DND-41 (cell line): ENCODE measurements around the gene TEP1.

ENCODE experiments used
- ATAC-seq: fragments of 200-7000 bp; cut with Tn5 transposase; 3 replicates; pipeline ENCODE4 v1.9.1; 2021; ENCODE audit warnings: low read depth; ENCODE audit not compliant: insufficient read depth
- DNase-seq: peaks from one replicate; pipeline ENCODE4 v3.0.0-alpha.2; 2020
- H2AFZ ChIP-seq: 2 replicates; pipeline ENCODE4 v1.6.0; 2012; ENCODE audit warnings: low read depth, low read length
- H3K27ac ChIP-seq: 2 replicates; pipeline ENCODE4 v1.5.1; 2012; ENCODE audit warnings: low read length, inconsistent platforms
- H3K27me3 ChIP-seq: fragments of 200-600 bp; sonication (generic); 2 replicates; pipeline ENCODE4 v1.6.0; 2012; ENCODE audit warnings: low read length, mild to moderate bottlenecking, inconsistent platforms; ENCODE audit not compliant: insufficient read depth, poor library complexity
- H3K36me3 ChIP-seq: 2 replicates; pipeline ENCODE4 v1.5.1; 2012; ENCODE audit warnings: low read length, inconsistent platforms; ENCODE audit not compliant: insufficient read depth
- H3K4me1 ChIP-seq: 2 replicates; pipeline ENCODE4 v1.5.1; 2012; ENCODE audit warnings: mild to moderate bottlenecking, low read length; ENCODE audit not compliant: insufficient read depth
- H3K4me2 ChIP-seq: 2 replicates; pipeline ENCODE4 v1.6.0; 2012; ENCODE audit warnings: mild to moderate bottlenecking, moderate library complexity, low read length, inconsistent platforms; ENCODE audit not compliant: insufficient read depth
- H3K4me3 ChIP-seq, 2 experiments: fragments of 200-600 bp in 1 of 2; shearing (Covaris generic) in 1 of 2; 2 replicates each; pipeline ENCODE4 v1.5.1; 2012 to 2016; ENCODE audit warnings: inconsistent platforms in 2 of 2, low read length in 2 of 2, mild to moderate bottlenecking in 2 of 2, low read depth in 1 of 2, moderate library complexity in 1 of 2
- H3K79me2 ChIP-seq: 2 replicates; pipeline ENCODE4 v1.6.0; 2012; ENCODE audit warnings: low read length, inconsistent platforms; ENCODE audit not compliant: insufficient read depth
- H3K9ac ChIP-seq: 2 replicates; pipeline ENCODE4 v1.6.0; 2012; ENCODE audit warnings: low read depth, mild to moderate bottlenecking, inconsistent platforms, low read length, moderate library complexity
- H3K9me3 ChIP-seq: 2 replicates; pipeline ENCODE4 v1.5.1; 2012; ENCODE audit warnings: low read length, moderate library complexity, mild to moderate bottlenecking, inconsistent platforms; ENCODE audit not compliant: insufficient read depth, severe bottlenecking
- H4K20me1 ChIP-seq: 2 replicates; pipeline ENCODE4 v1.6.0; 2012; ENCODE audit warnings: low read length; ENCODE audit not compliant: insufficient read depth
- EZH2 ChIP-seq: IDR thresholded peaks from 3 replicates; pipeline ENCODE4 v1.6.1; 2012; ENCODE audit warnings: borderline replicate concordance, low read depth, mild to moderate bottlenecking, moderate library complexity, low read length, inconsistent platforms; ENCODE audit not compliant: severe bottlenecking
- TF ChIP-seq, protein P1 (sequence below): IDR thresholded peaks from 2 replicates; pipeline ENCODE4 v1.5.1; 2012; ENCODE audit warnings: borderline replicate concordance, low read length, moderate library complexity, mild to moderate bottlenecking; ENCODE audit not compliant: poor library complexity, severe bottlenecking; ENCODE audit errors: extremely low read depth

TEP1 gene

DNA sequence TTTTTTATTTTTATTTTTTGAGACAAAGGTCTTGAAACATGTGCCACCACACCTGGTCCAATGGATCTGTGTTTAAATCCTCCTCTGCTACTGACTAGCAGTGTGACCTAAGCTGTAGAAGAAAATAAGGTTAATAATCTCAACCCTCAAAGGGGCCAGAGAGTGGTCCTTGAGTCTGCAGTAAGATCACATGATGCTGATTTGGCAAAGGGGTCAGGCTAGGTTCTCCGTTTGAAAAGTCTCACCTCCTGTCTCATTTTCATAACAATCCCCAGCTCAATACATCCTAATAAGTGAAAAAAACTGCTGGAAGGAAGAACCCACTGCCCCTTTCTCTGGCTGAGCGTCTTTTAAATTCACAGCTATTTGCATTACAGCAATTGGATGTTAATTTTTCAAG, 8.0 kb upstream of the TEP1 start:
- no peak overlapping the region for H3K4me3 ChIP-seq
- no peaks in the 10 kb centered on the region for H3K36me3 ChIP-seq
- H3K4me1 ChIP-seq = peaks cover 1% of the 10 kb centered on the region
- no peaks in the 10 kb centered on the region for H3K27me3 ChIP-seq
- no peak for ATAC-seq
- no peak overlapping the region for H3K4me2 ChIP-seq
- no peak for DNase-seq
- H3K27ac ChIP-seq = no peak overlapping the region
- H3K9me3 ChIP-seq = no peaks in the 10 kb centered on the region
- no peak overlapping the region for H3K9ac ChIP-seq
- TF ChIP-seq, protein P1, sequence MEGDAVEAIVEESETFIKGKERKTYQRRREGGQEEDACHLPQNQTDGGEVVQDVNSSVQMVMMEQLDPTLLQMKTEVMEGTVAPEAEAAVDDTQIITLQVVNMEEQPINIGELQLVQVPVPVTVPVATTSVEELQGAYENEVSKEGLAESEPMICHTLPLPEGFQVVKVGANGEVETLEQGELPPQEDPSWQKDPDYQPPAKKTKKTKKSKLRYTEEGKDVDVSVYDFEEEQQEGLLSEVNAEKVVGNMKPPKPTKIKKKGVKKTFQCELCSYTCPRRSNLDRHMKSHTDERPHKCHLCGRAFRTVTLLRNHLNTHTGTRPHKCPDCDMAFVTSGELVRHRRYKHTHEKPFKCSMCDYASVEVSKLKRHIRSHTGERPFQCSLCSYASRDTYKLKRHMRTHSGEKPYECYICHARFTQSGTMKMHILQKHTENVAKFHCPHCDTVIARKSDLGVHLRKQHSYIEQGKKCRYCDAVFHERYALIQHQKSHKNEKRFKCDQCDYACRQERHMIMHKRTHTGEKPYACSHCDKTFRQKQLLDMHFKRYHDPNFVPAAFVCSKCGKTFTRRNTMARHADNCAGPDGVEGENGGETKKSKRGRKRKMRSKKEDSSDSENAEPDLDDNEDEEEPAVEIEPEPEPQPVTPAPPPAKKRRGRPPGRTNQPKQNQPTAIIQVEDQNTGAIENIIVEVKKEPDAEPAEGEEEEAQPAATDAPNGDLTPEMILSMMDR = no peak
- TF ChIP-seq EZH2 = no peak
- H2AFZ ChIP-seq = no peak overlapping the region
- H4K20me1 ChIP-seq = no peaks in the 10 kb centered on the region
- no peaks in the 10 kb centered on the region for H3K79me2 ChIP-seq

DNA sequence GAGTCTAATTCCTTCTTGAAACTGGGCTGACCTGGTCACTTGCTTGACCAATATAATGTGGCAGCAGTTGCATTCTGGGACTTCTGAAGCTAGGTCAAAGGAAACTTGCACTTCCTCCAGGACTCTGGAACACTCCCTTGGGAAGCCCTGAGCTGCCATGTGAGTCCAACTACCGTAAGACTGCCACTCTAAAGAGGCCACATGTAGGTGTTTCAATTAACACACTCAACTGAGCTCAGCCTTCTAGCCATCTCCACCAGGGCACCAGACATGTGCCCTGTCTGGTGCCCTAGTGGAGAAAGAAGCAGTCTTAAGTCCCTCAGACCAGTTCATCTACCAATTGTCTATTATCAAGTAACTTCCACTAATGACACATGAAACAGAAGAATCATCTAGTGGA, 6.1 kb upstream of the TEP1 start:
- Histone ChIP-seq H3K9ac (no peak overlapping the region), H3K4me2 (no peak overlapping the region), H3K4me1 (peaks cover 11% of the 10 kb centered on the region), H3K79me2 (no peaks in the 10 kb centered on the region), H4K20me1 (no peaks in the 10 kb centered on the region), H3K9me3 (no peaks in the 10 kb centered on the region), H3K27me3 (no peaks in the 10 kb centered on the region), H3K4me3 (no peak overlapping the region), H3K27ac (no peak overlapping the region), H3K36me3 (no peaks in the 10 kb centered on the region), H2AFZ (no peak overlapping the region)
- ATAC-seq (no peak), DNase-seq (no peak)
- no peak for TF ChIP-seq EZH2
- TF ChIP-seq, protein P1 = no peak

DNA sequence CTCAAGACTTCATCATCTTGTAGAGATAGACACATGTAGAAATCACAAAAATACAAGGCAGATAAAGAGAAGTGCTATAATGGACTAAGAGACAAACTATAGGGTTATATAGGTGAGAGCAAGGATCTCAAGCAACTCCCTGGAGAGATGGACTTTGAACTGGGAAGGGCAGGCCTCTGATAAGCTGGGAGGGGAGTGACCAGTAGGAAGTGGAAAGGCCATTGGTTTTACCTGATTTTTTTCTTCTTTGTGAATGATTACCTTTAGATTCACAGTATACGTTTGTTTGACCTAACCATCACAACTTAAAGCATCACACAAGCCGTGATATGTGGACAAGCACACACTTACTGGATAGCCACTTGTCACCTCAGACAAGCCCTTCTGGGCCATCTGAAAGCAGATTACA, 5.2 kb upstream of the TEP1 start:
- Histone ChIP-seq H3K36me3 (no peaks in the 10 kb centered on the region), H3K4me3 (no peak overlapping the region), H3K9me3 (no peaks in the 10 kb centered on the region), H3K79me2 (no peaks in the 10 kb centered on the region), H4K20me1 (no peaks in the 10 kb centered on the region), H3K27ac (no peak overlapping the region), H2AFZ (no peak overlapping the region), H3K9ac (no peak overlapping the region), H3K27me3 (no peaks in the 10 kb centered on the region), H3K4me2 (no peak overlapping the region), H3K4me1 (peaks cover 20% of the 10 kb centered on the region)
- DNase-seq (no peak), ATAC-seq (no peak)
- TF ChIP-seq, protein P1 = no peak
- TF ChIP-seq EZH2 = no peak
